ENCODE measurements around the gene OLFML2A.

OLFML2A gene

DNA sequence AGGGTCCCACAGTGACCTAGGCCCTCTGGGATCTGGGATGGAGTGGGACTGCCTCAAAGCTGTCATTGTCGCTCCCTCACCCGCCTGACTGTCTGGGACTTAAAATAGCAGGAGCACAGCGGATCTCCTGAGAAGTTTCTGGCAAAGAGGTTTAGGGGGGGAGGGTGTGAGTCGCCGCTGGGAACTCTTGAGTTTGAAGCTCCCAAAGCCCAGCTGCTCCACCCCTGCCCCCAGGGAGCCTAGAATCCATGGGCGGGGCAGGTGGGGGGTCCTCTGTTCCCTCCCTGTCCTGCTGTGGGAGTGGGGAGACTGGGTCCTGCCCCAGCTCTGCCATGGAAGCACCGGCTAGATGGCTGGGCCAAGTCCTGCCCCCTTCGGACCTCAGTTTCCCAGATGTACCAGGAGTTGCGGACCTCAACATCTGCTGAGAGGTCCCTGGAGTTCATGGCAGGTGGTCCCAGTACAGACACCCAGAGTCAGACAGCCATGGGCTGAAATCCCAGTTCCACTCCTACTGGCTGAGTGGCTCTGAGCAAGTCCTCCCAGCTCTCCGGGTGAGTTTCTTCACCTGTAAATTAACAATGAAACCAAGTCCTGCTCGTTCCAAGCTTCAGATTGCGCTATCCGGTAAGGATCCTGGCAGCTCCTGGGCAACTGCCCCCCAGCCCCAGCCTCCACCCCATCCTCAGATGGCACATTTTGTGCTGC is 75.3 kb downstream of the OLFML2A start:
- TF ChIP-seq, protein P1, sequence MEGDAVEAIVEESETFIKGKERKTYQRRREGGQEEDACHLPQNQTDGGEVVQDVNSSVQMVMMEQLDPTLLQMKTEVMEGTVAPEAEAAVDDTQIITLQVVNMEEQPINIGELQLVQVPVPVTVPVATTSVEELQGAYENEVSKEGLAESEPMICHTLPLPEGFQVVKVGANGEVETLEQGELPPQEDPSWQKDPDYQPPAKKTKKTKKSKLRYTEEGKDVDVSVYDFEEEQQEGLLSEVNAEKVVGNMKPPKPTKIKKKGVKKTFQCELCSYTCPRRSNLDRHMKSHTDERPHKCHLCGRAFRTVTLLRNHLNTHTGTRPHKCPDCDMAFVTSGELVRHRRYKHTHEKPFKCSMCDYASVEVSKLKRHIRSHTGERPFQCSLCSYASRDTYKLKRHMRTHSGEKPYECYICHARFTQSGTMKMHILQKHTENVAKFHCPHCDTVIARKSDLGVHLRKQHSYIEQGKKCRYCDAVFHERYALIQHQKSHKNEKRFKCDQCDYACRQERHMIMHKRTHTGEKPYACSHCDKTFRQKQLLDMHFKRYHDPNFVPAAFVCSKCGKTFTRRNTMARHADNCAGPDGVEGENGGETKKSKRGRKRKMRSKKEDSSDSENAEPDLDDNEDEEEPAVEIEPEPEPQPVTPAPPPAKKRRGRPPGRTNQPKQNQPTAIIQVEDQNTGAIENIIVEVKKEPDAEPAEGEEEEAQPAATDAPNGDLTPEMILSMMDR (IDR thresholded peaks at IDR 0.05; ENCODE audit: low read depth, low read length): no peak
- DNase-seq (ENCODE audit: low read depth, low spot score): no peak
- peak overlapping the region; percentile 44 for H3K4me3 ChIP-seq (ENCODE audit: low read depth, low read length)
- in situ Hi-C loops (cut with HindIII; ENCODE audit: low sequenced_read_pairs): no loop called here

DNA sequence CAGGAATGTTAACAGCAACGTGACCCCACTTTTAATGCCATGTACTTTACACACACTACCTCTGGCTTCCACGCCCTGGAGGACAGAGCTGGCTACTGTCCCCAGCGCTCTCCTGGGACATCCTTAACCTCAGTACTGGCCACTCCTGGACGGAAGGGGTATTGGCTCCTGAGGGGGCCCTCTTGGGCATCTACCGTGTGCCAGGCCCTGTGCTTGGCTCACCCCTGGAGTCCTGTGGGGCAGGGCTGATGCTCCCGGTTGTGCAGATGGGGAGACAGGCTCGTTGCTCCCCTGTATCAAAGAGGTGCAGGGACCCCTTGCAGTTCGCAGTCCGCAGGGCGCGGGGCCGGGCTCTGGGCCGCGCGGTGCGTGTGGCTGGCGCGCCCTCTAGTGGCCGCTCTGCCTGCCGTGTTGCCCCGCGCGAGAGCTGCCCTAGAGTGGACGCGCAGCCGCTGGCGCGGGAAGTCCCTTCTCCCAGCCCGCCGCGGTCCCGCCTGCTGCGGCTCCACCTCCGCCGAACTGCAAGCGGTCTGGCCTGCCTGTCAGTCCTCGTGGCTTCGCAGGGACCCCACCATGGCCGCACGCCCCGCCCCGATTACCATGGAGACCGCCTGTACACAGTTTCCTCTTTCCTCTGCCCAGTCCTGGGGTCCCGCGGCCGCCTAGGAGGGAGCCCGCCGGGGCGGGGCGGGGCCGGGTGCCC is 76.0 kb downstream of the OLFML2A start, which contains the start of gene WDR38:
WDR38 (plus strand) TSS at position 632 of the 703 bp plus-strand sequence. CDS start 72 bp downstream, outside the sequence.
- peak within 1 kb of the TSS; percentile 44 for H3K4me3 ChIP-seq (ENCODE audit: low read depth, low read length)
- in situ Hi-C loops (cut with HindIII; ENCODE audit: low sequenced_read_pairs): no loop called here
- peak; percentile 77 for DNase-seq (ENCODE audit: low read depth, low spot score)
- TF ChIP-seq, protein P1 (IDR thresholded peaks at IDR 0.05; ENCODE audit: low read depth, low read length): peak; percentile 77

DNA sequence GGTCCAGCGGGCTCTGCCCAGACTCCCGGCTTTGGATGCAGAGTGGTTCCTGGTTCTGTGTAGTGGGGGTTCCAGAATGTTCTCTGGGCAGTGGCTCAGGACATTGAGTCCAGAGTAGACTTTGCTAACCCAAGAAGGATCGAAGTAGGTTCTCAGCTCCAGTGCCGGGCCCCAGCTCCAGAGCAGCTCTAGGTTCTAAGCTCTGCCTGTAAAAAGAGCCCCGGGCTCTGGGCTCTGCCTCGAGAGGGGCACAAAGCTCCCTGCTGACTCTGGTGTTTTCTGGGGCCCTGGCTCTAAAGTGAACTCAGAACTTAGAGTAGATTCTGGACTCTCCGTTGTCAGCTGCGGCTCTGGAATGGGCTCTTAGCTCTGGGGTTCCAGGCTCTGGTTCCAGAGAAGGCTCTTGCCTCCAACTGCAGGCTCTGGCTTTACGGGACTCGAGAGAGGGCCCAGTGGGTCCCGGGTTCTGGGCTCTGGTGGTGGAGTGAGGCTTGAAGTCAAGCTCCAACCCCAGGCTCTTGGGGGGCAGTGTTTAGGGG is 76.7 kb downstream of the OLFML2A start:
- DNase-seq (ENCODE audit: low read depth, low spot score): no peak
- H3K4me3 ChIP-seq (ENCODE audit: low read depth, low read length): peak overlapping the region; percentile 44
- in situ Hi-C loops (cut with HindIII; ENCODE audit: low sequenced_read_pairs): no loop called here
- TF ChIP-seq, protein P1 (IDR thresholded peaks at IDR 0.05; ENCODE audit: low read depth, low read length): no peak

DNA sequence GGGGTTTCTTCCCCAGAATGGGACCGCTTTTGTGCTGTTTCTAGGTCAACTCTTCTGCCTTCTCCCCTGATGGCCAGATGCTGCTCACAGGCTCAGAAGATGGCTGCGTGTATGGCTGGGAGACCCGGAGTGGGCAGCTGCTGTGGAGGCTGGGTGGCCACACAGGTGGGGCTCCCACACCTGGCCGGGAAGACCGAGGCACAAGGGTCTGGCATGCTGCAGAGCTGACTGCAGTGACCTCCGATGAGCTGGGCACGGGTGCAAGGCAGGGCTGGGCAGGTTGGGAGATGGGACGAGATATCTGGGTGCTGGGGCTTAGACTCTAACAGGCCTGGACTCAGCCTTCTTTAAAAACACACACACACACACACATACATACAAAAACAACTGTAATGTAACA is 77.2 kb downstream of the OLFML2A start:
- DNase-seq (ENCODE audit: low read depth, low spot score): no peak
- in situ Hi-C loops (cut with HindIII; ENCODE audit: low sequenced_read_pairs): no loop called here
- no peak overlapping the region for H3K4me3 ChIP-seq (ENCODE audit: low read depth, low read length)
- TF ChIP-seq, protein P1 (IDR thresholded peaks at IDR 0.05; ENCODE audit: low read depth, low read length): no peak

DNA sequence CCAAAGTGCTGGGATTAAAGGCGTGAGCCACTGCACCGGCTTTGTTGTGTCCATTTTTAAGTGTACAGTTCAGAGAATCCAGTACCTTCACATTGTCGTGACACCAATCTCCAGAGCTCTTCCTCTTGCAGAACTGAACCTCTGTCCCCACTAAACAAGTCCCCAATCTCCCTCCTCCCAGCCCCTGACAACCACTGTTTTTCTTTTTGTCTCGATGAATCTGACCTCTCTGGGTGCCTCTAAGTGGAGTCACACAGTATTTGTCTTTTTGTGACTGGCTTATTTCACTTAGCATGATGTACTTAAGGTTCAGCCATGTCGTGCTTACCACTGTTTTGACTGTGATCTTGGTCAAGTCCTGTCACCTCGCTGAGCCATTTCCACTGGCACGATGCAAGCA is 77.9 kb downstream of the OLFML2A start:
- in situ Hi-C loops (cut with HindIII; ENCODE audit: low sequenced_read_pairs): no loop called here
- TF ChIP-seq, protein P1 (IDR thresholded peaks at IDR 0.05; ENCODE audit: low read depth, low read length): no peak
- no peak for DNase-seq (ENCODE audit: low read depth, low spot score)
- no peak overlapping the region for H3K4me3 ChIP-seq (ENCODE audit: low read depth, low read length)

DNA sequence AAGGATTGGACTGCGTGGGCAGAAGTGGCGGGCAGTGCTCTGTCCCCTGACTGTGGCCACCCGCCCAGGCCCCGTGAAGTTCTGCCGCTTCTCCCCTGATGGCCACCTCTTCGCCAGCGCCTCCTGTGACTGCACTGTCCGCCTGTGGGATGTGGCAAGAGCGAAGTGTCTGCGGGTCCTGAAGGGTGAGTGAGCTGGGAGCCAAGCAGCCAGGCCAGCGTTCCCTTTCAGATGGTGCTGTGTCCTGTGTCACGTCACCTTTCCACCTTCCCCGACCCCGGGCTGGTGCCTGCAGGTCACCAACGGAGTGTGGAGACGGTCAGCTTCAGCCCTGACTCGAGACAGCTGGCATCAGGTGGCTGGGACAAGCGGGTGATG is 78.6 kb downstream of the OLFML2A start:
- H3K4me3 ChIP-seq (ENCODE audit: low read depth, low read length): no peak overlapping the region
- TF ChIP-seq, protein P1 (IDR thresholded peaks at IDR 0.05; ENCODE audit: low read depth, low read length): no peak
- no peak for DNase-seq (ENCODE audit: low read depth, low spot score)
- in situ Hi-C loops (cut with HindIII; ENCODE audit: low sequenced_read_pairs): no loop called here

Measured in astrocyte of the spinal cord (primary cell).